NCI-H146 treated with DMSO at 0.1 percent for 48 hours (cell line): ENCODE measurements around the gene HEY2.
"Not testable (repeated sequence)": the region's sequence is repeated elsewhere in the genome, so short reads cannot be mapped to it uniquely, and the experiment has no call there.

Experiments
- DNase-seq: peaks from one replicate; lab custom pipeline; 2025; ENCODE audit not compliant: unreplicated experiment; lab: John Stamatoyannopoulos, UW

The HEY2 gene

DNA sequence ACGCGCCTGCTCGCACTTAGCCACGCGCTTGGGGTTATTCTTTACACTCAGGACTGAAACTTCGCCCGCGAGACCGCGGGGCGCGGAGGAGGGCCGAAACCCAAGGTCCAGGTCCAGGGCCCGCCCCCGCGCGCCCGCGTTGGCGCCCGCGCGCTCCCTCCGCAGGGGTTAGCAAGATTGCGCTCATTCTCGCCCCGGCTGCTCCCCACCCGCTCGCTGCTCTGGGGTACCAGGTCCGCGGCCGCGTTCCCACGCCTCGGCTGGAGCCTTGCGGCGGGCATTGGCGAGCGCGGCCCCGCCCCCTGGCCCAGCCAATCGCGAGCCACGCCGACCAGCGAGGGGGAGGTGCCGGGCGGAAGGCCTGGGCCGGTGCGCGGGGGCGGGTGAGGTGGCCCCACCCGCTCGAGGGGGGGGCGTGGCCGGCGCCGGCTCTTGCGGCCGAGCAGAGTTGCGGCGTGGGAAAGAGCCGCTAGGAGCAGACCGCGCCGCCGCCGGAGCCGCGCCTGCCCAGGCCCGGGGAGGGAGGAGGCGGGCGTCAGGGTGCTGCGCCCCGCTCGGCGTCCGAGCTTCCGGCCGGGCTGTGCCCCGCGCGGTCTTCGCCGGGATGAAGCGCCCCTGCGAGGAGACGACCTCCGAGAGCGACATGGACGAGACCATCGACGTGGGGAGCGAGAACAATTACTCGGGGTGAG is at the start of gene HEY2:
TSS of gene HEY2 (plus strand) at position 460 of the 692 bp plus-strand sequence. CDS start at position 605, 145 bp downstream.
- peak; percentile 88 for DNase-seq

DNA sequence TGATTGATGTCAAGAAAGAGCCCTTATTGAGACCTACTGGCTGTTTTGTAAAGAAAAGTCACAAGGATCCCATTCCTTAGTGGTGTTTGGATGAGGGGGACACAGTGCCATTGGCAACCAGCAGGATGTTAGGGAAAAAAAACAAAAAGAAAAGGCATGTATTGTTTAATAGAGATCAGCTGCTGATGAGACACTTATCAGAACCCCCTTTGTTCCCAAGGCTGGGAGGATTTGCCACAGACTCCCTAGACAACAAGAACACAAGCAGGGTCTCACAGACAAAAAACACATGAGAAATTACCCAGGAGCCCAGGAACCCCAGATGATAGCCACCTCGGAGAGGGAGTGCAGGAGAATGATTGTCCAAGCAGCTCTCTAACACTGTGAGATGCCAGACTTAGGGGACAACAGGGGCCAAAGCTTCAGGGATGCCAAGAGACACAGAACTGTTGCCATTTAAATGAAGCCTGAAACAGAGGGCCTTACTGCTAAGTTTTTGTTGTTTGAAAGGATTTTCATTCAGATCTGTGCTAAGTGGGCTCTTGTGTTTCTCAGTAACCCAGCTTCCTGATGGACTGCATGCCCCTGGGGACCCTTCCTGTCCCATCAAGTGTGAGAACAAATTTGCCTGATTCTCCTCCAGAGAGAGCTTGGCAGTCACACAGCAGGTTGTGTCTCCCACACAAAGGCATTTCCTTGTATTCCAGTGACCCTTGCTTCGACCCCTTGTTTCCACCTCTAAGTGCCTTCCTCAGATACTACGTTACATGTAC is 48.7 kb upstream of the HEY2 start:
- no peak for DNase-seq

- no peak for DNase-seq
These were observed 48.1 kb upstream of the HEY2 start for GRCh38 chr6:125701354-125701668.

GRCh38 chr6:125703882-125704281 is 45.5 kb upstream of the HEY2 start:
- not testable (repeated sequence) for DNase-seq

- DNase-seq: no peak
These were observed 41.7 kb upstream of the HEY2 start for GRCh38 chr6:125707615-125708243.

DNA sequence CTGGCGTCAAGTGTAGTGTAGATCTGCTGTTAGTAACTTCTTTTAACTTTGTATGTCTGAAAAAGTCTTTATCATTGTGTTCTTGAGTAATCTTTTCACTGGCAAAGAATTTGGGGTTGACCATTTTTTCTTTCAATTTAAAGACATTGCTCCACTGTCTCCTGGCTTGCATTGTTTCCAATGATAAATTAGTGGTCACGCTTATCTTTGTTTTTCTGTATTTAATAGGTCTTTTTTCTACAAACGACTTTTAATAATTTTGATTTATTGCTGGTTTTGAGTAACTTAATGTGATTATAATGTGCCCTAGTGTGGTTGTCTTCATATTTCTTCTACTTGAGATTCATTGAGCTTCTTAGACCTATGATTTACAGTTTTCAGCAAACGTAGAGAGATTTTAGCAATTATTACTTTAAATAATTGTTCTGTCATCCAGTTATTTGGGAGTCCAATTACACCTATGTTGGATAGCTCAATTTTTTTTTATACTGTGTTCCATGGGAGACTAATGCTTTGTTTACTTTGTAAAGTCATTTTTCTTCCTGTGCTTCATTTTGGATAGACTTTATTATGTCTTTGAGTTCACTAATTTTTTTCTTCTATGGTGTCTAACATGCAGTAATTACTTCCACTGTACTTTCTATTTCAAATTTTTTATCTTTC is 38.3 kb upstream of the HEY2 start:
- no peak for DNase-seq

GRCh38 chr6:125714441-125715090 is 34.9 kb upstream of the HEY2 start:
- DNase-seq: peak; percentile 78

- DNase-seq: no peak
These were observed 32.2 kb upstream of the HEY2 start for GRCh38 chr6:125717120-125717731.

GRCh38 chr6:125718109-125718508 is 31.3 kb upstream of the HEY2 start:
- peak; percentile 99 for DNase-seq

DNA sequence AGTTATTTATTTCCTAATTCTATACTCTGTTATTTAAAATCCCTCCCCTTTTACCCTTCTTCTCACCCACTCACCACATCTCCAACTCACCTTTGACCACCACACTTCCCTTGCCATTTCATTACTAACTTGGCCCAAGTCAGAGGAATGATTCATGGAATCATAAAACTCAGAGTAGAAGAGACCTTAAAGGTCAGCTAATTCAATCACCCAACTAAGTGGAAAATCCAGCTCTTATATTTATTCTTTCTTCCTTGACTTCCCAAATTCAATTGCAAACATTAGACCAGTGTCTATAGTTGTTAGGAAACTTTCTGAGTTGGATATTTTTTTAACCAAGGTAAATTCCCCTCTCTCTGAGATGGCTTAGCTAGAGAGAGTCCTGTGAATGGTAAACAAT is 26.5 kb upstream of the HEY2 start:
- no peak for DNase-seq

DNA sequence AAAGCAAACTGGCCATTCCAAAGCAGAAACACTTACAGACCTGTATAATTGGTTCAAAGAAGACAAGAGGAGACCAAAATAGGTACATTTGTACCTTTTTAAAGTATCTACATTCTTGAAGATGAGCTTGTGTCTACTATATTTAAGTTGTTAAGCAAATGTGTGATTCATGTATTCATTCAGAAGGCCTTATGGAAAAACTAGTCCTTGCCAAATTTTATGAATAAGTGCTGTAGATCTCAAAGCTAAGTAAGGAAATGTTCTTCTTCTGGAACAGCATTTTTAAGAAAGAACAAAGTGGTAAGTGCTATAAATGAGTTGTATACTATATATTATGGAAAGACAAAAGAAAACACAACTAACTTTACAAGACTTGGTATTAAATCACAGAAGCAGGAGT is 22.2 kb upstream of the HEY2 start:
- no peak for DNase-seq

DNA sequence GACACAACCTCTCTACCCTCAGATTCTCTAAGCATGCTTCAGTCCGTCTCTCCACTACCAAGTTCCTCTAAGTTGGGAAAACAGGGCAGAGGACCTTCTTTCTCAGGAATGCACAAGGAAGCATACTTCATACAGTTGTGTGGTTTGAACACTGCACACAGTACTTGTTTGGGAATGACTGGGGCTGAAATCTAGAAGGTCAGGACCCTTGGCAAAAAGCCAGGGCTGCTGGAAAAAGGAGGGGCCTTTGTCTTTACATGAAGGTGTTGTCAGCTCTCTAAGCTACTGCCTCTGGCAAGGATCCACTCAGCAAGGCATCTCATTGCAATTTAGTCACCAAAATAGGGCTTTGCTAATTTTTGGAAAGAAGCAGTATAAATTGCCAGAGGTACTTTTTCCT is 20.7 kb upstream of the HEY2 start:
- DNase-seq: peak; percentile 78

DNA sequence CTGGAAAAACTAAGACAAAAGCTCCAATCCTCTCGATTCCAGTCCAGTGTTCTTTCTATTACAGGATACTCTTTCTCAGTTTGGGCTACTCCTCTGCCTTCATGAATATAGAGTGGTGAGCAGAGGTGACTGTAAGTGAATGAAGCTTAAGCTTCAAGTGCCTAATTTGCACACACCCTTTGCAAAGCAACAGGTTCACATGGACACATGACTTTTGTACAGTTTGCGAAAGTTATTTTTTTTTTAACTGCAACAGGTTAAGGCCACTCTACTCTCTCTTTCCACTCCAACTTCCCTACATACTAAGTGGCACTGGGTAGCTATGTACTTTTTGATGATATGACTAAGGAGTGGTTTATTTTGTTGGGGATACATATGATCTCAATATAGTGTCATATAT is 19.4 kb upstream of the HEY2 start:
- DNase-seq: no peak

GRCh38 chr6:125732398-125732797 is 17.0 kb upstream of the HEY2 start:
- no peak for DNase-seq

- DNase-seq: no peak
These were observed 15.7 kb upstream of the HEY2 start for GRCh38 chr6:125733516-125734300.

DNA sequence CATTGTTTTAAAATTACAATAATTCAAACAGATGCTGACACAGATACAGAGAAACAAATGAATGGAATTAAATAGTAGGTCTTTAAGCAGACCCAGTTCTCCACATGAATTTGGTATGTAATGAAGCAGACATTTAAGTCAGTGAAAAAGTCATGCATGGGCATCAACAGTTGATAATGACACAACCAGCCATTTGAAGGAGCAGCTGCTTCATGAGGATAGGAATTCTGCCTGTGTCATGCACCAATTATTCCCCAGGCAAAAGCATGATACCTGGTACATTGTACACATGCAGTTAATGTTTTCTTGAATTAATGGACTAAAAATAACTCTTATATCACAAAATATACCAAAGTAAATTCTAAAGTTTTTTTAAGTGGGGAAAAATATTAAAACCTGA is 11.2 kb upstream of the HEY2 start:
- DNase-seq: no peak

DNA sequence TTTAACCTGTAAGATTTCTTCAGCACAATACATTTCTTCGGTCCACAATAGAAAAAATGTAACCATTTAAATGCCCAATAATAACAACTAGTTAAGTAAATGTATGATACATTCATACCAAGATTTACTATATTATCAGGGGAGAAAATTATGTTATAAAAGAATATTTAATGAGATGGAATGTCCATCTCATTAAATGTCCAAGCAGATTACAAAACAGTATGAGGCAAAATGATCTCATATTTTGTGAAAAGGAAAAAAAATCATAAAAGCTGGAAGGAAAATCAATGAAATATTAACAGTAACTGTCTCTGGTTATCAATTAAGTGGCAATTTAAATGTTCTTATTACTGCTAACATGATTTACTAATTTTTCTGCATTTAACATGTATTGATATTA is 10.1 kb upstream of the HEY2 start:
- no peak for DNase-seq

DNA sequence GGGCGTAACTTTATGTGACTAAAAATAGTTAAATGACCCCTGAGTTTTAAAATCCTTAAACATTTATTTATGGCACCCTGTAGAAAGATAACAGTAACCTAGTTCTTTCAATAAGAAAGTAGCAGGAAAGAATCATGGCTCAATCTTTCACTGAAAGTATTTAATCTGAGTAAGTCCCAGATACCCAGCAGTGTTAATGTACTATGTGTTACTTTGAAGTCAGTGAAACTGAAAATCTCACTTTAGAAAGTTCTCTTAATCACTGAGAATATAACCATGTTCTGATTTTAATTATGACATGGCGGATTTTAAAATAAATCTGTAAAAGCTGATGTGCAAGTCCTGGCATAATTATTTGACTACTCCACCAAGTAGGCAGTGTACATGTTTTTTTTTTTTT is 8.1 kb upstream of the HEY2 start:
- no peak for DNase-seq

DNA sequence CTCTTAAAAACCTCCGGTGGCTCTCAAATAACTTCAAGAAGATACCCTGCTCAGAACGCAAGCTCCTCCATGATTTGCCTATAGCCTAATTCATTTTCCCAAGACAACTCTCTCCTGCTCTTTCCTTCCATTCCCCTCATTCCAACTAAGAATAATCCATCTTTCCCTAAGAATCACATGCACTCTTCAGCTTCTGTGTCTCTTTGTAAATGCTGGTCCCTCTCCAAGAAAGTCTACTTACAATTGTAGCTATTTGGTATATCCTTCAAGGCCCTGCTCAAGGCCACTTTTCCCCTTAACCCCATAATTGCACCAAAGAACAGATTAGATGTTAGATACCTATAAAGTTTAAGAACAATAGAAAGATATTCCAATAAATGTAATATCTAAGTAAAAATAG is 7.4 kb upstream of the HEY2 start:
- DNase-seq: no peak
